ENCODE data around the gene USP38.
"Not testable (repeated sequence)": the region's sequence is repeated elsewhere in the genome, so short reads cannot be mapped to it uniquely, and the experiment has no call there.

Gene USP38

DNA sequence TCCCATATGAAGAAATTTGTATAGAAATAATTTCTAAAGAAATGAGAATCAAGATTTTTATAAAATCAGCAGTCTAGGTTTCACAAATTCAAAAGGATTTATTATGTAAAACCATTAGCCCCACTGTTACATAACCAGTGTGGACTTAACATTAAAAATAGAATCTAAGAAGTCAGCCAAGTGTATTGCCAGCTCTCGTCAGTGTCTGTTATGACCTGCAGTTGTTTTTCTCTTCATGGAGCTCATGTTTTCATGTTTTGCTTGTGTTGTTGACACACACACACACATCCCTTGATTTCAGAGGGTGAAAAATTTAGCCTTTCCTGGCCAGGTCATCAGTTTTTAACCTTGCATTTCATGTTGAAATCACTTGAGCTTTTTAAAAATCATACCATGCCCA lies 39.5 kb downstream of the USP38 start:
- no peak for DNase-seq

DNA sequence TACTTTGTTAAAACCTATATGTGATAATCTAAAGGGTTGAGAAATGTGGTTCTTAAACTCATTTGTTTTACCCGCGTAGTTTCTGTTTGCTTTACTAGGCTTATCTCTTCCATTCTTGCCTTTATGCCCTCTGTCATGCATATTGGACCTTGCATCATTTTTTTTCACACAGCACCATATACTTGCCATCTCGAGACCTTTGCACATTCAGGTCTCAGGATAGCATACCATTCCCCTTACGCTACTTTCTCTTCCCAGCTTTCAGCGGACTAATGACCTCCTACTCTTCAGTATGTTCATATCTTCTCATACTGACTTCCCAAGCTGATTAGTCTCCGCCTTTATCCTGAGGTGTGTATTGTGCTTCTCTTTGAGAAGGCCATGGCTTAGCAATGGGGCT lies 40.5 kb downstream of the USP38 start:
- no peak for DNase-seq

DNA sequence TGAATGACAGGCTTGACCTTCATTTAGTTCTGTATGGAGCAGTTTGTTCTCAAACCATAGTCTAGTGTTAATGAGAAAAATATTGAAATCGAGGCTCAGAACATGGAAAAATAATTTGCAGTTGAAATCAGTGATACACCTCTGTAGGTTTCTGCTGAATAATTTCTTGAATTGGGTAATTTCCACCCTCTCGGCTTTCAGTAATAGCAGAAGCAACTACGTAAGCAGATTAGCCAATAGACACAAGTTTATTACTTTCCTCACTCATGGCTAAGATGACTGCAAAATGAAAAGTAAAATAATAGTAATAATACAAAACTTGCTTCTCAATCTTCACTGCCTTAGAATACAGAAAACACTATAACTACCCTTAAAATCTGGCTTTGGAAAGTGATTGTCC lies 46.0 kb downstream of the USP38 start:
- DNase-seq, result no peak

DNA sequence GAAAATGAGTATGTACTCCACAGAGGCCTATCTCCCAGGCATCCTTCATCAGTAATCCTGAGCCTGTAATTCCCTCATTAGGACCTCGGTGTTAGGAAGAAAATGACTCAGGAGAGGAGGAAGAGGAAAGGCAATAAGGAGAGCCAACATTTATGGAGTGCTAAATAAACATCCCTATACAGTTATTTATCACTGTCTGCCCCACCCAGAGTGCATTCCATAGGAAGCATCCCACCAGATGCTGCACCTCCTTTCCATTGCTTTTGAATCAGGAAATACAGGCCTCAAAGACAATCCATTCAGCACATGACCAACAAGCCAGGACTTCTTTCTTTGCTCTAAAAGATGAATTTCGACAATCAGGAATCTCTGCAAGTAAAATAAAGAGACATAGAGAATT lies 47.6 kb downstream of the USP38 start:
- no peak for DNase-seq

DNA sequence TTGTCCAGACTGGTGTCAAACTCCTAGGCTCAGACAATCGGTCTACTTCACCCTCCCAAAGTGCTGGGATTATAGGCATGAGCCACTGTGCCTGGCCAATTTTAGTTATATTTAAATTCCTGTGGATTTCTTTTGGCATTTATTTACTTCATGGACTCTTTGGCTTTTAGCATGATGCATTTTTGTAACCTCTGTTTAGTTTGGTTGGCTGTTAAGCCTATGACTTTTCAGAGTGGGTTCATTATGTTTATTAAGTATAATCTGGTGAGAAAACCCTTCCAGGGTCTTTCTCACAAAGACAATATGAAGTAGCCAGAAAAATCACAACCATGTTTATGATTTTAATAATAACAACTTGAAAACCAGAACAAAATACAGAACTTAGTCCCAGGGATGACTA lies 49.4 kb downstream of the USP38 start:
- DNase-seq, result no peak

DNA sequence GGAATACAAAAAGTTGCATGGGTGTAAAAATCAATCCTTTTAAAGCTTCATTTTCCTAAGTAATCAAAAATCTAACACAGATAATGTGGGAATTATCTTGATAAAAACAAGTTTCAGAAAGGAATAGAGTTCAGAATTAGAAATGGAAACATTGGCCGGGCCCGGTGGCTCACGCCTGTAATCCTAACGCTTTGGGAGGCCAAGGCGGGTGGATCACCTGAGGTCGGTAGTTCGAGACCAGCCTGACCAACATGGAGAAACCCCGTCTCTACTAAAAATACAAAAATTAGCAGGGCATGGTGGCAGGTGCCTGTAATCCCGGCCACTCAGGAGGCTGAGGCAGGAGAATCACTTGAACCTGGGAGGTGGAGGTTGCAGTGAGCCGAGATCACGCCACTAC lies 52.5 kb downstream of the USP38 start:
- DNase-seq, result not testable (repeated sequence)

DNA sequence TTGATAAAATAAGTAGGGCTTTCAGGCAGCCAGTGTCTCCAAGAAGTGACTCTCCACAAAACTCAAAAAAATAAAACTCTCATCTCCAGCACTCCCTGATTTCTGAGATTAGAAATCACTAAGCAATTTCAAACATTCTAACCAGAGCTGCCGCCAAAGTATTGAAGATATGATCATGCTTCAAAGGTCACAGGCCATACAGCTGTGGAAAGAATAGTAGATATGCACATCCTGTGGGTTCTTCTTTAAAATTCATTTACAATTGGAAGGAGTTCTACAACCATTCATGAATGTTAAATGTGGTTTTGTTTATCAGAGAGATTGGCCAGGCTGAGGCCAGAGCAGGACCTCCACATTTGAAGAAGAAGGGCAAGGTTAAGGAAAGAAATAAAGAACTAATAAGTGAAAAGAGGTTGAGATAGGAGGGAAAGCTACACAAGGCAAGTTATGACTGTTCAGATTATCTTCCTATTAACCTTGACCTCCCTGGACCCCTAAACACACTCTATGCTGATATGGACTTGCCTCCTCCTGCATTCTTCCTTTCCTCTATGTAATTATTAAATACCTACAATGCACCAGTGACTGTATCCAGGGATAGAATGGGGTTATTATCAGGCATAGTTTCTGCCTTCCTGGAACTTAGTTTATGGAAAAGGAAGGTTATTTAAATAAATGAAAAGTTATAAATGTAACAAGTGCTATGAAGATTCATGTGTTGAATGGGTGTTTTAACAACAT lies 56.4 kb downstream of the USP38 start:
- no peak for DNase-seq

DNA sequence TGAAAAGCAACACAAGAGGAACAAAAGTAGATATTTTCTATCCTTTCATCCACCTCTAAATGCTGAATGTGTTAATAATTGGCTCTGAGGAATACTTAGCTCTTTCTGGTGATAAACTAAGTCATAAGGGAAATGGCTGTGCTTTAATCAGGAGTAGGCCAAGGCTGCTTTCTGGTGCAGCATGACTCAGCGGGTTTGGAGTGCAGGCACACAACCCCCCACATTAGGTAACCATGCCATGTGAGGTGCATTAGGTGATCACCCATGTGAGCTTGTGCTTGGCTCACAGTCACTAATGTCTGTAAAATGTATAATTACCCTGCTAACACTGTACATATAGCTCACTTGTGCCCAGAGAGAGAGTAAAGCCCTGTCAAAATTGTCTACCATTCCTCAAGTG lies 57.2 kb downstream of the USP38 start:
- DNase-seq, result no peak

DNA sequence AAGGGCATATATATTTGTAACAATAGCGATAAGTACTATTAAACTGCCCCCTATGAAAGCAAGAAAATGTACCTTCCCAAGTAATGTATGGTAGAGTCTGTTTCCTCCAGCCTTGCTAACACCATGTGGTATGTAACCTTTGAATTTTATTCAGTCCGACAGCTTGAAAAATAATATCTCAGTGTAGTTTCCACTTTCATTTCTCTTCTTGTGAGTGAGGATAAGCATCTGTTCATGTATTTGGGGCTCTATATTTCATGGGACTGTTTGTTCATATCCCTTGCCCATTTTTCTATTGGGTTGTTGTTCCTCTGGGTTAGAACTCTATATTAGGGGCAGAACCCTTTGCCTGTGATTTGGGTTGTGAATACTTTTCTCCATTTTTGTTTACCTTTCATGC lies 58.3 kb downstream of the USP38 start:
- DNase-seq, result no peak

DNA sequence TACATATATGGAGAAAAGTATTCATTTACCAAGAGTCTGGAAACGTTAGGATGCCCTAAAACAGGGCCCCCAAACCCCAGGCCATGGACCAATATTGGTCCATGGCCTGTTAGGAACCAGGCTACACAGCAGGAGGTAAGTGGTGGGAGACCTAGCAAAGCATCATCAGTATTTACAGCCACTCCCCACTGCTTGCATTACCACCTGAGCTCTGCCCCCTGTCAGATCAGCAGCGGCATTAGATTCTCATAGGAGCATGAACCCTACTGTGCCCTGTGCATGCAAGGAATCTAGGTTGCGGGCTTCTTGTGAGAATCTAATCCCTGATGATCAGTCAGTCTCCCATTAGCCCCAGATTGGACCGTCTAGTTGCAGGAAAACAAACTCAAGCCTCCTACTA lies 62.3 kb downstream of the USP38 start:
- no peak for DNase-seq

DNA sequence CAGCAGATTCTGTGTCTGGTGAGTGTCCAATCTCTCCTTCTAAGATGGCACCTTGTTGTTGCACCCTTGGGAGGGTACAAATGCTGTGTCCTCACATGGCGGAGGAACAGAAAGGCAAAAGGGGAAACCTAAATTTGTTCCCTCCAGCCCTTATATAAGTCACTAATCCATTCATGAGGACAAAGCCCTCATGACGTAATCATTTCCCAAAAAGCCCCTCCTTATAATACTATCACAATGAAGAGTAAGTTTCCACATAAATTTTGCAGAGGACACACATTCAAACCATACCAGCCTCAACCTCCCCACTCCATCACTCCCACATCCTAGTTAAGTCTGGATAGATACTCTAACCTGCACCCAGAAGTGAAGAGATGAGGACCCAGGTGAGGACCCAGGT lies 63.1 kb downstream of the USP38 start:
- no peak for DNase-seq

DNA sequence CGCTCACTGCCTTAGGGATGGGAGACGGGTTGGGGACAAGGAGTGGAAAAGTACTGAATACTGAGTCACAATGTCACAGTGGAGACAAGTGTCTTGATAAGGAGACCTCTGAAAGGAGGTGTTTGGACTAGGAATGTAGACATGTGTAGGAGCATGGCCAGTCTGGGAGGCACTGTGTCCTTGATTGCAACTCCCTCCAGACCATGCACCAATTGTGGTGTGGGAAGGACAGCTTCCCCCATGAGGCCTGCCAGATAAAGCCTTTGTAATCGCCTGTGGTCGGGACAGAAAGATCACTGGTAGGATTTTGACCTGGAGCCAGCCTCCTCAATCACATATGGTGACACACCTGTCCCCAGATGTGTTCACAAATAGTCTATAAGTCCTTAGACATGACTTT lies 64.1 kb downstream of the USP38 start:
- DNase-seq, result no peak

DNA sequence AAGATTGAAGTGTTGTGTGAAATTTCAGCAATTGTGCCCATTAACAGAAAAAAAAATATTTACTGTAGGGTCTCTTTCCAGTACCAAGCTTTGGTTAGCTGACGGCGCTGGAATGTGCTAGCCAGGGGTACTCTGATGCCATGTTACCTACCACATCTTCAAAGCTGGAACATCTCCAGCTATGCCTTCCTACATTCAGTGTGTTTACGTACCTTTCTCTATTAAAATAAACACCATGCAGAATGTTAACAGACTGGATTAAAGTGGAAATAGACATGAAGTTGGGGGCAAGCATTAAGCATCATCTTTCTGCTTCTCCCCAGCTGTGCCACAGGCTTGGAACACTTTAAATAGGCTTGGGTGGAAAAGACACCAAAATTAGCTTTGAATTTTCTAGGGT lies 65.9 kb downstream of the USP38 start:
- DNase-seq, result no peak

DNA sequence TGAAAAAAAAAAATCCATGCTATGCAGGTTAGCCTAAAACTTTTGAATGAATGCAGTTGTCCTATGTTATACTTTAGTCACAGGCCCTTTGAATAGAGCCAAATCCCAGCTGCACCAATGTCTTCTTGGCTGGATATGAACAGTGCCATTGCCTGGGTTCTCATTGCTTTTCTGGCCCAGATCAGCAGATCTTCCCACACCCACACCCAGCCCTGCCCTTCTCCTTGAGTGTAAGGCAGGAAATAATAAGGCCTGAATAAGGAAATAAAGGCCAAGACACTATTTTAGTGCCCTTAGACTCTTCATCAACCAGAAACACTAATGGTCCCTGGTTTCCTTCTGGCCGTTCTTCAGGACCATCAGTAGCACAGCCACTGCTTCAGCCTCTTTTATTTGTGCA lies 66.6 kb downstream of the USP38 start:
- DNase-seq, result no peak

DNA sequence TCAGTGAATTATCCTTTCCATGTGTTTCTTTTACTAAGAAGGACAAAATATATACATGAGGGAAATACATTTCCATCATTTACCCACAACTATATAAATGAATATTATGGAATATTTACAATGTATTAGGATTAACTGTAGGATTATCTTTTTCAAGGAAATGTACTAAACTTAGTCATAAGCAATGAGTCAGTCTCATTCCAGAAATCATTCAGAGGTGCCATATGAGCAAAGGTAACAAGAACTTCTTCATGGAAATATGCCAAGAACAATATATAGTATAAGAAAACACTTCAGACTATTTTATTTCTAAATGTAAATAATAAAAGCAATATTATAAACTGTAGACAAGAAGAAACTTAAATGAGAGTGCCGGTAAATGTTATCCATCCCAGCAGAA lies 67.1 kb downstream of the USP38 start:
- DNase-seq, result no peak

DNA sequence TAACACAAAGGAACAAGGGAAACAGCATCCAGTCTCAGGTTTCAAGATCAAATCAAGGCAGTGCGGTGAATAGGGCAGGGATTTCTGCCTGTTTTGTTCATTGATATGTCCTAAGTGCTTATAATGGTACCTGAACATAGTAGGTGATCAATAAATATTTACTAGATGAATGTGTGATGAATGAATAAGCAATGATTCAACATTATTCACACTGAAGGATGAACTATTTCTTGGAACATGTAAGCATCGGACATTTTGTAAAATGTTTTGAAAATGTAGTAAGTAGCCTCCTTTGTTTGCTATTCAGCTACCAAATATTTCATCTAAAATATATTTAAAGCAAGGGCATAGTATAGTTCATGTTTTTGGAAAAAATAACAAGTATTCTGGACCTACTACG lies 67.8 kb downstream of the USP38 start:
- DNase-seq, result no peak

DNA sequence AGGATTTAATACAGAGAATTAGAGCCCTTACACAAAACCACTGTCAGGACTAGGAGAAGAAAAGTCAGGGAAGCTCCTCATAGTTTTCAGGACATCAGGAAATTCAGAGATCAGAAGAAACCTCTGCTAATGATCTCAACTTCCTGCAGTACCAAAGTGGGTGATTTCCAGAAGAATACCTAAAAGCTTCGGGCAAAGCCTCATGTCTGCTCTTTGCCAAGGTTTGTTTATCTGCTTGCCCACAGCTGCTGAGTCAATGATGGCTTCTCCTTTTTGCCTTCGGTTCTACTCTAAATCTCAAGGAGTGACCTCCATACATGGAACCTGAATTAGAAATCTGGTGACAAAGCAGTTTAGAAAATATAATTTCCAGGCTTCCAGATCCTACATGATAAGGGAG lies 68.4 kb downstream of the USP38 start:
- no peak for DNase-seq

DNA sequence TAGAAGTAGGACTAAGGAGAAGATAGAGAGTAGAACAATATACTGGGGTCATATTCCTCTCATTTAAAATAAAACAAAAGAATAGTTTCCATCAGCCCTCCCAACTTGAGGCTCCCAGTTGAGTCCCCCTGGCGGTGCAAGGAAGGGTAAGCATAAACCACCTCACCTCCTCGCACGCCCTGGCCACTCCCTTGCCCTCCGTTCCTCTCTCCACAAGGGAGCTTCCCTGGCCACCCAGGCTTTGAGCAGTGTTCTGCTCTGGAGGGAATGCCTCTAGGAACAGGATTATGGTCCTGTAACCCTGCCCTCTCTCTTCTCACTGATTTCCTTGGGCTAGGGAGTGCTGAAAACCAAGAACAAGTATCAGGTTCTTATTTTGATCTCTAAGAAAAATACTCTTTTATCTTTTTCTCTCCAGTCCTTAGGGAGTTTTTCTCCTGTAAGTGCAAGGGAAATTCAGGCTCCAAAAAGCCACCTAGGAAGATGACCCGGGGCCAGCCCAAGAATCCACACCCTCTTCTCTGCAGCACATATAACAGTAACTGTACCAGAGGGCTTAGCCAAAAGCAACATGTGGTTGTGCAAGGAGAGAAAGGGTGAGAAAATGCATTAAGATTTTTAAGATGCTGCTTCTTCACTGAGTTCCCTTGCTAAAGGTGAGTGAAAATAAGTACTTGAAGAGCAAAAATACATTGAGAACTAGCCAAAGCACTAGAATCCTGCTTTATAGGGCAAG lies 69.9 kb downstream of the USP38 start:
- DNase-seq, result no peak

DNA sequence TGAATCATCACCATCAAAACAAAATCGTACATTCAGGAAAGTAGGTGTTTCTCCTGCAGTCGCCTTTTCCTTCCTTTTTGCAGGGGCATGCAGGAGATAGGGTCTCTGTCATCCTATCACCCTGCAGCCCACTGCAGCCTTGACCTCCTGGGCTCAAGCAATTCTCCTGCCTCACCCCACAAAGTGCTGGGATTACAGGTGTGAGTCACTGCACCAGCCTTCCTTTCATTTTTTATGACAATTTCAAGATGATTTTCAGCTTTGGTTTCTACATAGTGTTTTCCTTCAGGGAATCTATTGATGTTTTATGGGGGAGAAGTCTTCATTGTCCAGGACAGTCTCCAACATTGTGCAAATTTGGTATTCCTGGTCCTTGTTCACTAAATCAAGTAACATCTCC lies 71.7 kb downstream of the USP38 start:
- DNase-seq, result no peak

DNA sequence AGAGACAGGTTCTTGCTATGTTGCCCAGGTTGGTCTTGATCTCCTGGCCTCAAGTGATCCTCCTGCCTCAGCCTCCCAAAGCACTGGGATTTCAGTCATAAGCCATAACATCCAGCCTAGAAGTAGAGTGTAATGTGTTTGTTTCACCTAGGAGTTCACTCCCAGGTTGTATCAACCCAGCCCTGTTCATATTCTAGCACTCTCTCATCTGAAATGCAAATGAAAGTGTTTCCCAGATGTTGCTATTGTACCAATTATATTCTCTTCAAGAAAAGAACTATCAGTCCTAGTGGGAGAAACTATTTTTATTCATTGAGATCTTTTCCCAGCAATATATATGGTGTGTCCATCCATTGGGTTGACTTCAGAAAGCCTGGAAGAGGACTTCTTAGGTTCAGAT lies 72.6 kb downstream of the USP38 start:
- DNase-seq, result no peak

DNA sequence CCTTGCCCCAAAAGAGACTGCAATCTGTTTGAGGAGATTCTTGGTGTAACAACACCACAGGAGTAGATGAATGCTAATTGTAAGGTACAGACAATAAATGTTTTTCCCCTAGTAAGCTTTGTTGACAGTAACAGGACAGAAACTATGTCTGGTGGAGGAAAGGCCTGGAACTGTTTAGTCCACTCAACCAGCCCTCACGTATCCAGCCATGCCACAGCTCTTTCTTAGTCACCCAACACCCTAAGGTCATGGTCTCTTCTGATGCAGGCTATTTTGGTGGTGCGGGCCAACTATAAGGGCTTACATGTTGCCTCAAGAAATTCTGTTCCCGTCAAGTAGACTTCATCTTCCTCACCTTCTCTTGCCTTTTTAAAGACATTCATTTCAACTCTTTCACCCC lies 76.0 kb downstream of the USP38 start:
- no peak for DNase-seq

DNA sequence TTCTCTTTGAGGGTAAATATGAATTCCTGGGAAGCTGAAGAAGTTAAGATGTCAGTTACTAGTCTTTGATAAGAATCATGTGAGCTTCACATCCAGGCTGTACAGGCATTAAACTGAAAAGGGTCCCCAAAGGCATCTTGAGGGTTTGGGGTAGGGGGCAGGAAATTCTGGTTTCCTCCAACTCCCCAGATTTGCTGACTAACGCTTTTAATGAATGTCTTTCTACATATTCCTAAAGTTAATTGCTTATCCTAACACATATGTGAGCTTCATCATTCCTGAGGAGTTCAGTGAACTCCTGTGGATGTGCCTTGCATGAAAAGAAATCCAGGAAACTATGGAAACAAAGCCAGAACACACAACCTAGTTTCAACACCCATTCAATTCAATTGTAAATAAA lies 78.1 kb downstream of the USP38 start:
- no peak for DNase-seq

DNA sequence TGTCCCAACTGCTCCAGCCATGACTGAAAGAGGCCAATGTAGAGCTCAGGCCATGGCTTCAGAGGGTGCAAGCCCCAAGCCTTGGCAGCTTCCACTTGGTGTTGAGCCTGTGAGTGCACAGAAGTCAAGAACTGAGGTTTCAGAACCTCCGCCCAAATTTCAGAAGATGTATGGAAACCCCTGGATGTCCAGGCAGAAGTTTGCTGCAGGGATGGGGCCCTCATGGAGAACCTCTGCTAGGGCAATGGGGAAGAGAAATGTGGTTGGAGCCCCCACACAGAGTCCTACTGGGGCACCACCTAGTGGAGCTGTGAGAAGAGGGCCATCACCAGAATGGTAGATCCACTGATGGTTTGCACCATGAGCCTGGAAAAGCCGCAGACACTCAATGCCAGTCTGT lies 83.0 kb downstream of the USP38 start:
- DNase-seq, result not testable (repeated sequence)

DNA sequence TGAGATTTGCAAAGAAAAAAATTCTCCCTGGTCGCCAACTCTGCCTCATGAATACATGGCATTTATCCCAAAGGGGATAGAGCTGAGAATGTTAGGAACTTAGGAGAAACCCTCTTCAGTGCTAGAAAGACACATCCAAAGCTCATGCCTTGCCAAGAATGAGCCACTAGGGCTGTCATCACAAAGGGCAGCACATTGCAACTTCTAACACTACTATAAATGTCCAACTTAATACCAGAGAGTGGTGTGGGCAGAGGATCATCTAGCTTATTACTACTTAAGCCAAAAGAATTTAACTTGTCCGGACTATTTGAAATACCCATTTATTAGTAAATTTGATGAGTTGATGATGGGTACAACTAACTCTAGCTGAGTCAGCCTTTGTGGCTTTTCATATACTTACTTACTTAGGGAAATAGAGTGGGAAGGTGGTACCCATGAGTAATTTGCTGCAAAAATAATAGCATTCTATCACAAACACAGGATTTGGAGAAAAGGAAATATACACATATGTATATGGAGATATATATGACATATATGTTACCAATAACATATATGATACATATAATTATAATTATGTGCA lies 85.6 kb downstream of the USP38 start:
- no peak for DNase-seq

All from NCI-H526 treated with DMSO at 0.1 percent for 48 hours (cell line).